GM06990 (cell line): ENCODE measurements around the gene TMEM235.

Source experiments
- DNase-seq: peaks from one replicate; pipeline ENCODE4 v3.0.0-alpha.2; 2011; ENCODE audit not compliant: insufficient read length; ENCODE audit errors: extremely low read depth
- H3K27me3 ChIP-seq: replicated peaks from 2 replicates; pipeline ENCODE4 v1.6.0; 2011; ENCODE audit warnings: low read length; ENCODE audit not compliant: control insufficient read depth, insufficient read depth
- H3K36me3 ChIP-seq: 2 replicates; pipeline ENCODE4 v1.5.1; 2011; ENCODE audit warnings: low read length; ENCODE audit not compliant: control insufficient read depth, insufficient read depth
- H3K4me3 ChIP-seq: replicated peaks from 2 replicates; pipeline ENCODE4 v1.5.1; 2011; ENCODE audit warnings: low read depth, mild to moderate bottlenecking, control low read depth, low read length
- CTCF ChIP-seq: IDR thresholded peaks from 2 replicates; pipeline ENCODE4 v1.5.1; 2011; ENCODE audit warnings: low read length, control low read depth, mild to moderate bottlenecking, inconsistent platforms; ENCODE audit not compliant: insufficient read depth, poor library complexity, severe bottlenecking

Gene TMEM235

GRCh38 chr17:78253946-78254672, 22.7 kb downstream of the TMEM235 start:
- no peaks in the 10 kb centered on the region for H3K27me3 ChIP-seq
- DNase-seq, result peak; percentile 84
- H3K36me3 ChIP-seq, result no peaks in the 10 kb centered on the region
- TF ChIP-seq CTCF, result no peak
- peak overlapping the region; percentile 82 for H3K4me3 ChIP-seq

GRCh38 chr17:78255029-78255656, 23.7 kb downstream of the TMEM235 start:
- no peak for DNase-seq

DNA sequence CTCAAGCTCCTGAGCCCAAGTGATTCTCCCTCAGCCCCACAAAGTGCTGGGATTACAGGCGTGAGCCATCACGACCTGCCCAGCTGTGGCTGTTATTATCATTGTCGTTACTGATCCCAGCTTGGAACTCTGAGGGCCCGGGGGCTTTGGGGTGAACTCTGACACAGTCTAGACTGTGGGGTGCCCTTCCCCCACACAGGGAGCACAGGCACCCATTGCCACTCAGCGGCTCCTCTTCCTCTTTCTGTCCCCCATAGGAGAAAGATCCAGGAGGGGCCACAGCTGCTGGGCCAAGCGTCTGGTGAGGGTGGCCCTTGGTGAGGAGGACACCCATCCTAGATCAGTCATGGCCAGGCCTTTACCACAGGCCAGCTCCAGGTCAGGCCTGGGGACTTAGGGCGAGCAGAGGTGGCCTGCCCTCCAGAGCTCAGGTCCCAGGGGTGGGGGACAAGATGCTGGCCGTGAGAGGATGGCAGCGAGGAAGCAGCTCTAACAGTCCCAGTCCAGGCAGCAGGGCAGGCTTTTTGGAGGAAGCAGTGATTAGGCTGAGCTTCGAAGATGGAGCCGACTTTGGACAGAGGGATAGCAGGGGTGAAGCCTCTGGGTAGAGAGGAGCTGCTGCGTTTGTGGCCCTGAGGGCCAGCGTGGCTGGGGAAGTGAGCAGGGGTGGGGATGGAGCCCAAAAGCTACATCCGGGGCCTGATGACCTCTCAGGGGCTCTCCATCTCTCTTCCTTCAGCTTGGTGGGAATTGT, 24.7 kb downstream of the TMEM235 start:
- Histone ChIP-seq H3K36me3 (no peaks in the 10 kb centered on the region), H3K27me3 (no peaks in the 10 kb centered on the region), H3K4me3 (no peak overlapping the region)
- no peak for TF ChIP-seq CTCF
- DNase-seq, result no peak

More at GRCh38 chr17:78255029-78255656, 23.7 kb downstream of the TMEM235 start:
- TF ChIP-seq CTCF, result no peak
- Histone ChIP-seq H3K36me3 (no peaks in the 10 kb centered on the region), H3K4me3 (no peak overlapping the region), H3K27me3 (no peaks in the 10 kb centered on the region)

- Histone ChIP-seq H3K27me3 (no peaks in the 10 kb centered on the region), H3K4me3 (no peak overlapping the region), H3K36me3 (no peaks in the 10 kb centered on the region)
- DNase-seq, result no peak
- no peak for TF ChIP-seq CTCF
These were observed 25.5 kb downstream of the TMEM235 start for GRCh38 chr17:78256707-78257591.

- DNase-seq, result peak; percentile 62
- Histone ChIP-seq H3K36me3 (no peaks in the 10 kb centered on the region), H3K27me3 (no peaks in the 10 kb centered on the region), H3K4me3 (no peak overlapping the region)
- TF ChIP-seq CTCF, result no peak
These were observed 26.4 kb downstream of the TMEM235 start for GRCh38 chr17:78257810-78258322.
